Choroid plexus epithelial cell (primary cell): ENCODE data around the gene PAXX.

Experiments
- DNase-seq: peaks from one replicate; pipeline ENCODE4 v3.0.0-alpha.2; 2010; ENCODE audit warnings: low read depth
- H3K4me3 ChIP-seq: 2 replicates; pipeline ENCODE4 v1.5.1; 2011; ENCODE audit warnings: low read depth, mild to moderate bottlenecking, control low read depth, low read length, moderate library complexity
- CTCF ChIP-seq: conservative IDR thresholded peaks from 2 replicates; pipeline ENCODE4 v1.5.1; 2011; ENCODE audit warnings: low read depth, mild to moderate bottlenecking, control low read depth, inconsistent platforms, low read length, moderate library complexity

The PAXX gene

GRCh38 chr9:137021568-137021978, 29.4 kb downstream of the PAXX start:
- no peak for TF ChIP-seq CTCF
- DNase-seq: no peak
- H3K4me3 ChIP-seq: no peak overlapping the region

GRCh38 chr9:137021979-137022661, 29.9 kb downstream of the PAXX start:
- DNase-seq: peak; percentile 65
- no peak overlapping the region for H3K4me3 ChIP-seq
- TF ChIP-seq CTCF: no peak

- no peak for TF ChIP-seq CTCF
- DNase-seq: no peak
Observed at GRCh38 chr9:137022662-137023008, 30.4 kb downstream of the PAXX start.

GRCh38 chr9:137023157-137023556, 30.9 kb downstream of the PAXX start:
- no peak for DNase-seq
- H3K4me3 ChIP-seq: no peak overlapping the region
- no peak for TF ChIP-seq CTCF

More at GRCh38 chr9:137022662-137023008, 30.4 kb downstream of the PAXX start:
- H3K4me3 ChIP-seq: no peak overlapping the region

GRCh38 chr9:137023583-137023991, 31.4 kb downstream of the PAXX start:
- no peak for TF ChIP-seq CTCF
- no peak for DNase-seq
- no peak overlapping the region for H3K4me3 ChIP-seq

GRCh38 chr9:137025517-137025966, 33.3 kb downstream of the PAXX start:
- DNase-seq: no peak
- no peak for TF ChIP-seq CTCF
- no peak overlapping the region for H3K4me3 ChIP-seq

- no peak overlapping the region for H3K4me3 ChIP-seq
Observed at GRCh38 chr9:137026384-137026783, 34.2 kb downstream of the PAXX start.

More at GRCh38 chr9:137026384-137026783, 34.2 kb downstream of the PAXX start:
- DNase-seq: no peak
- TF ChIP-seq CTCF: no peak
